ENCODE data around the gene VSIG8. TPM values are rescaled to one million over a fixed set of nuclear protein-coding genes. Genes with fewer than 3 reads are reported as not detected.

Gene VSIG8
- total and polyA plus RNA-seq, 9 of the 15 experiments (the other 6 are each of a cell fraction or from before 2014, with no cell fraction given) = not detected

DNA sequence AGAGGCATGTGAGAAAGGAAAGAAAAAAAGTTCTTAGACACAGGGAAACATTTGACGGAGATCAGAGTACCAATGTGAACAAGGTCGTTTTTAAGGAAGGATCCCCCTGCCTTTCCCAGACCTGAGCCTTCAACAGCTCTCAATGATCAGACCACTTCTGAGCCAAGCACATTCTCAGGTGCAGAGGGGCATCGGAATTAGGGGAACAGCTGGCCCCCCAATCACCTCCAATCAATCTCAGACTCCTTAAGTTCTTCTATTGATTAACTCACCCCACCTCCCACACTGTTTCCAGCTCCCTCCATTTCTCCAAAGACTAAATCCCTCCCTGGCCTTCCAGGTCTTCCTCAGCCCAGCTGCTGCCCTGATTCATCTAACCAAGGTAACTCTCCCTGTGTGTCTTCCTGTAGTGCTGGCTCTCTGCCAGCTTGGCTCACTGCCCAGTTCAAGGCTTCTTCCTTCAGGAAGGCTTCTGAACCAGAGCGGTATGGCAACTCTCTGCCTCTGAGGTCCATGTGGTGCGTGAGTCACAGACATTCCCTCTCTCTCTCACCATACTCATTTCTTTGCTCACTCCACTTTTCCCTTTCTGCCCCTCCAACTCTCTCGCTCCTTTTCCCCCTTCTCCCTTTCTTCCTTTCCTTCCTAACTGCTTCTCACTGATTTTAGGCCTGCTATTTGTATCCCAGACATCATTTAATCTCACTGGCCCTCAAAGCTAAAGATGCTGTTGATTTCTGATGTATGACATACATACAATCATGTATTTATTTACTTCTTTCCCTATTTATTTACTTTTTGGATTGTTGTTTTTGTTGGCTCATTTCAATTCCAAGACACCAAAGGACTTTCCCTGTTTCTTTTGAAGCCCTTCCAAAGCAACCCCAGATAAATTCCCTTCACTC lies 19.4 kb upstream of the VSIG8 start (continued):
- TF ChIP-seq HMG20B (CRISPR knock-in tag; IDR thresholded peaks at IDR 0.05) = no peak
- TF ChIP-seq, protein P1, sequence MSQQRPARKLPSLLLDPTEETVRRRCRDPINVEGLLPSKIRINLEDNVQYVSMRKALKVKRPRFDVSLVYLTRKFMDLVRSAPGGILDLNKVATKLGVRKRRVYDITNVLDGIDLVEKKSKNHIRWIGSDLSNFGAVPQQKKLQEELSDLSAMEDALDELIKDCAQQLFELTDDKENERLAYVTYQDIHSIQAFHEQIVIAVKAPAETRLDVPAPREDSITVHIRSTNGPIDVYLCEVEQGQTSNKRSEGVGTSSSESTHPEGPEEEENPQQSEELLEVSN (IDR thresholded peaks at IDR 0.05; ENCODE audit: borderline replicate concordance in 1 of 2, extremely low read depth in 1 of 2, insufficient read depth in 1 of 2, insufficient read length in 1 of 2, low read depth in 1 of 2, low read length in 1 of 2, poor library complexity in 1 of 2, severe bottlenecking in 1 of 2) = peak in 1 of 2 experiments; percentile 51
- TF ChIP-seq, protein P2, sequence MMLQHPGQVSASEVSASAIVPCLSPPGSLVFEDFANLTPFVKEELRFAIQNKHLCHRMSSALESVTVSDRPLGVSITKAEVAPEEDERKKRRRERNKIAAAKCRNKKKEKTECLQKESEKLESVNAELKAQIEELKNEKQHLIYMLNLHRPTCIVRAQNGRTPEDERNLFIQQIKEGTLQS (IDR thresholded peaks at IDR 0.05) = peak; percentile 56; the same call in 1 of the 2 replicates
- TF ChIP-seq, protein P2 (CRISPR knock-in tag; conservative IDR thresholded peaks at IDR 0.05) = no peak
- TF ChIP-seq, protein P3, sequence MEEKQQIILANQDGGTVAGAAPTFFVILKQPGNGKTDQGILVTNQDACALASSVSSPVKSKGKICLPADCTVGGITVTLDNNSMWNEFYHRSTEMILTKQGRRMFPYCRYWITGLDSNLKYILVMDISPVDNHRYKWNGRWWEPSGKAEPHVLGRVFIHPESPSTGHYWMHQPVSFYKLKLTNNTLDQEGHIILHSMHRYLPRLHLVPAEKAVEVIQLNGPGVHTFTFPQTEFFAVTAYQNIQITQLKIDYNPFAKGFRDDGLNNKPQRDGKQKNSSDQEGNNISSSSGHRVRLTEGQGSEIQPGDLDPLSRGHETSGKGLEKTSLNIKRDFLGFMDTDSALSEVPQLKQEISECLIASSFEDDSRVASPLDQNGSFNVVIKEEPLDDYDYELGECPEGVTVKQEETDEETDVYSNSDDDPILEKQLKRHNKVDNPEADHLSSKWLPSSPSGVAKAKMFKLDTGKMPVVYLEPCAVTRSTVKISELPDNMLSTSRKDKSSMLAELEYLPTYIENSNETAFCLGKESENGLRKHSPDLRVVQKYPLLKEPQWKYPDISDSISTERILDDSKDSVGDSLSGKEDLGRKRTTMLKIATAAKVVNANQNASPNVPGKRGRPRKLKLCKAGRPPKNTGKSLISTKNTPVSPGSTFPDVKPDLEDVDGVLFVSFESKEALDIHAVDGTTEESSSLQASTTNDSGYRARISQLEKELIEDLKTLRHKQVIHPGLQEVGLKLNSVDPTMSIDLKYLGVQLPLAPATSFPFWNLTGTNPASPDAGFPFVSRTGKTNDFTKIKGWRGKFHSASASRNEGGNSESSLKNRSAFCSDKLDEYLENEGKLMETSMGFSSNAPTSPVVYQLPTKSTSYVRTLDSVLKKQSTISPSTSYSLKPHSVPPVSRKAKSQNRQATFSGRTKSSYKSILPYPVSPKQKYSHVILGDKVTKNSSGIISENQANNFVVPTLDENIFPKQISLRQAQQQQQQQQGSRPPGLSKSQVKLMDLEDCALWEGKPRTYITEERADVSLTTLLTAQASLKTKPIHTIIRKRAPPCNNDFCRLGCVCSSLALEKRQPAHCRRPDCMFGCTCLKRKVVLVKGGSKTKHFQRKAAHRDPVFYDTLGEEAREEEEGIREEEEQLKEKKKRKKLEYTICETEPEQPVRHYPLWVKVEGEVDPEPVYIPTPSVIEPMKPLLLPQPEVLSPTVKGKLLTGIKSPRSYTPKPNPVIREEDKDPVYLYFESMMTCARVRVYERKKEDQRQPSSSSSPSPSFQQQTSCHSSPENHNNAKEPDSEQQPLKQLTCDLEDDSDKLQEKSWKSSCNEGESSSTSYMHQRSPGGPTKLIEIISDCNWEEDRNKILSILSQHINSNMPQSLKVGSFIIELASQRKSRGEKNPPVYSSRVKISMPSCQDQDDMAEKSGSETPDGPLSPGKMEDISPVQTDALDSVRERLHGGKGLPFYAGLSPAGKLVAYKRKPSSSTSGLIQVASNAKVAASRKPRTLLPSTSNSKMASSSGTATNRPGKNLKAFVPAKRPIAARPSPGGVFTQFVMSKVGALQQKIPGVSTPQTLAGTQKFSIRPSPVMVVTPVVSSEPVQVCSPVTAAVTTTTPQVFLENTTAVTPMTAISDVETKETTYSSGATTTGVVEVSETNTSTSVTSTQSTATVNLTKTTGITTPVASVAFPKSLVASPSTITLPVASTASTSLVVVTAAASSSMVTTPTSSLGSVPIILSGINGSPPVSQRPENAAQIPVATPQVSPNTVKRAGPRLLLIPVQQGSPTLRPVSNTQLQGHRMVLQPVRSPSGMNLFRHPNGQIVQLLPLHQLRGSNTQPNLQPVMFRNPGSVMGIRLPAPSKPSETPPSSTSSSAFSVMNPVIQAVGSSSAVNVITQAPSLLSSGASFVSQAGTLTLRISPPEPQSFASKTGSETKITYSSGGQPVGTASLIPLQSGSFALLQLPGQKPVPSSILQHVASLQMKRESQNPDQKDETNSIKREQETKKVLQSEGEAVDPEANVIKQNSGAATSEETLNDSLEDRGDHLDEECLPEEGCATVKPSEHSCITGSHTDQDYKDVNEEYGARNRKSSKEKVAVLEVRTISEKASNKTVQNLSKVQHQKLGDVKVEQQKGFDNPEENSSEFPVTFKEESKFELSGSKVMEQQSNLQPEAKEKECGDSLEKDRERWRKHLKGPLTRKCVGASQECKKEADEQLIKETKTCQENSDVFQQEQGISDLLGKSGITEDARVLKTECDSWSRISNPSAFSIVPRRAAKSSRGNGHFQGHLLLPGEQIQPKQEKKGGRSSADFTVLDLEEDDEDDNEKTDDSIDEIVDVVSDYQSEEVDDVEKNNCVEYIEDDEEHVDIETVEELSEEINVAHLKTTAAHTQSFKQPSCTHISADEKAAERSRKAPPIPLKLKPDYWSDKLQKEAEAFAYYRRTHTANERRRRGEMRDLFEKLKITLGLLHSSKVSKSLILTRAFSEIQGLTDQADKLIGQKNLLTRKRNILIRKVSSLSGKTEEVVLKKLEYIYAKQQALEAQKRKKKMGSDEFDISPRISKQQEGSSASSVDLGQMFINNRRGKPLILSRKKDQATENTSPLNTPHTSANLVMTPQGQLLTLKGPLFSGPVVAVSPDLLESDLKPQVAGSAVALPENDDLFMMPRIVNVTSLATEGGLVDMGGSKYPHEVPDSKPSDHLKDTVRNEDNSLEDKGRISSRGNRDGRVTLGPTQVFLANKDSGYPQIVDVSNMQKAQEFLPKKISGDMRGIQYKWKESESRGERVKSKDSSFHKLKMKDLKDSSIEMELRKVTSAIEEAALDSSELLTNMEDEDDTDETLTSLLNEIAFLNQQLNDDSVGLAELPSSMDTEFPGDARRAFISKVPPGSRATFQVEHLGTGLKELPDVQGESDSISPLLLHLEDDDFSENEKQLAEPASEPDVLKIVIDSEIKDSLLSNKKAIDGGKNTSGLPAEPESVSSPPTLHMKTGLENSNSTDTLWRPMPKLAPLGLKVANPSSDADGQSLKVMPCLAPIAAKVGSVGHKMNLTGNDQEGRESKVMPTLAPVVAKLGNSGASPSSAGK (IDR thresholded peaks at IDR 0.05) = peak; percentile 56
- TF ChIP-seq, protein P4, sequence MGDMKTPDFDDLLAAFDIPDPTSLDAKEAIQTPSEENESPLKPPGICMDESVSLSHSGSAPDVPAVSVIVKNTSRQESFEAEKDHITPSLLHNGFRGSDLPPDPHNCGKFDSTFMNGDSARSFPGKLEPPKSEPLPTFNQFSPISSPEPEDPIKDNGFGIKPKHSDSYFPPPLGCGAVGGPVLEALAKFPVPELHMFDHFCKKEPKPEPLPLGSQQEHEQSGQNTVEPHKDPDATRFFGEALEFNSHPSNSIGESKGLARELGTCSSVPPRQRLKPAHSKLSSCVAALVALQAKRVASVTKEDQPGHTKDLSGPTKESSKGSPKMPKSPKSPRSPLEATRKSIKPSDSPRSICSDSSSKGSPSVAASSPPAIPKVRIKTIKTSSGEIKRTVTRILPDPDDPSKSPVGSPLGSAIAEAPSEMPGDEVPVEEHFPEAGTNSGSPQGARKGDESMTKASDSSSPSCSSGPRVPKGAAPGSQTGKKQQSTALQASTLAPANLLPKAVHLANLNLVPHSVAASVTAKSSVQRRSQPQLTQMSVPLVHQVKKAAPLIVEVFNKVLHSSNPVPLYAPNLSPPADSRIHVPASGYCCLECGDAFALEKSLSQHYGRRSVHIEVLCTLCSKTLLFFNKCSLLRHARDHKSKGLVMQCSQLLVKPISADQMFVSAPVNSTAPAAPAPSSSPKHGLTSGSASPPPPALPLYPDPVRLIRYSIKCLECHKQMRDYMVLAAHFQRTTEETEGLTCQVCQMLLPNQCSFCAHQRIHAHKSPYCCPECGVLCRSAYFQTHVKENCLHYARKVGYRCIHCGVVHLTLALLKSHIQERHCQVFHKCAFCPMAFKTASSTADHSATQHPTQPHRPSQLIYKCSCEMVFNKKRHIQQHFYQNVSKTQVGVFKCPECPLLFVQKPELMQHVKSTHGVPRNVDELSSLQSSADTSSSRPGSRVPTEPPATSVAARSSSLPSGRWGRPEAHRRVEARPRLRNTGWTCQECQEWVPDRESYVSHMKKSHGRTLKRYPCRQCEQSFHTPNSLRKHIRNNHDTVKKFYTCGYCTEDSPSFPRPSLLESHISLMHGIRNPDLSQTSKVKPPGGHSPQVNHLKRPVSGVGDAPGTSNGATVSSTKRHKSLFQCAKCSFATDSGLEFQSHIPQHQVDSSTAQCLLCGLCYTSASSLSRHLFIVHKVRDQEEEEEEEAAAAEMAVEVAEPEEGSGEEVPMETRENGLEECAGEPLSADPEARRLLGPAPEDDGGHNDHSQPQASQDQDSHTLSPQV (IDR thresholded peaks at IDR 0.05) = peak; percentile 45; the same call in 1 of the 2 replicates
- no peak for TF ChIP-seq ZNF644 (tag; IDR thresholded peaks at IDR 0.05; ENCODE audit: low read depth)

Measured in K562 (cell line).